ENCODE results near the gene EOLA2. TPM values are rescaled to one million over a fixed set of nuclear protein-coding genes. Genes with fewer than 3 reads are reported as not detected.
A peak's percentile ranks its signal among the peaks of the same experiment; 100 is the strongest.

EOLA2 gene
- total RNA-seq, 1 experiment from 2014 or later = 41.2 TPM

GRCh38 chrX:149938881-149939654 lies 777 bp upstream of the EOLA2 start:
- no peak overlapping the region for H3K4me3 Mint-ChIP-seq
- H3K4me1 Mint-ChIP-seq = 0 out of 2 replicates have a peak, but pooled peaks cover 2% of the 10 kb centered on the region
- ChIA-PET CTCF (interaction anchor here (0.6 to 3.7 kb wide), 24 partner anchors 9 to 753 kb away, joined by 3 to 22 read pairs (median 4); partner anchors contain the start of genes EOLA1, MAGEA8, MAMLD1 and MTM1), POLR2A (interaction anchor here (1.9 kb wide), 1 partner anchor 400 kb away, joined by 6 read pairs; no protein-coding TSS in a partner anchor)
- ATAC-seq (peak; percentile 12), DNase-seq (ENCODE audit: low spot score) (peak; percentile 90)
- H3K27ac Mint-ChIP-seq = no peak overlapping the region
- H3K27me3 Mint-ChIP-seq (ENCODE audit: low read depth) = no peaks in the 10 kb centered on the region
- no peaks in the 10 kb centered on the region for H3K9me3 Mint-ChIP-seq
- H3K36me3 Mint-ChIP-seq = no peaks in the 10 kb centered on the region; the same call in 1 of the 2 replicates
- no peak for TF ChIP-seq SP1 (CRISPR knock-in tag; conservative IDR thresholded peaks at IDR 0.05)
- no peak for TF ChIP-seq CREM (CRISPR knock-in tag; IDR thresholded peaks at IDR 0.05)
- no peak for TF ChIP-seq FOXP1 (CRISPR knock-in tag; IDR thresholded peaks at IDR 0.05; ENCODE audit: borderline replicate concordance)
- no peak for TF ChIP-seq TEAD4 (CRISPR knock-in tag; IDR thresholded peaks at IDR 0.05)
- TF ChIP-seq, protein P1, sequence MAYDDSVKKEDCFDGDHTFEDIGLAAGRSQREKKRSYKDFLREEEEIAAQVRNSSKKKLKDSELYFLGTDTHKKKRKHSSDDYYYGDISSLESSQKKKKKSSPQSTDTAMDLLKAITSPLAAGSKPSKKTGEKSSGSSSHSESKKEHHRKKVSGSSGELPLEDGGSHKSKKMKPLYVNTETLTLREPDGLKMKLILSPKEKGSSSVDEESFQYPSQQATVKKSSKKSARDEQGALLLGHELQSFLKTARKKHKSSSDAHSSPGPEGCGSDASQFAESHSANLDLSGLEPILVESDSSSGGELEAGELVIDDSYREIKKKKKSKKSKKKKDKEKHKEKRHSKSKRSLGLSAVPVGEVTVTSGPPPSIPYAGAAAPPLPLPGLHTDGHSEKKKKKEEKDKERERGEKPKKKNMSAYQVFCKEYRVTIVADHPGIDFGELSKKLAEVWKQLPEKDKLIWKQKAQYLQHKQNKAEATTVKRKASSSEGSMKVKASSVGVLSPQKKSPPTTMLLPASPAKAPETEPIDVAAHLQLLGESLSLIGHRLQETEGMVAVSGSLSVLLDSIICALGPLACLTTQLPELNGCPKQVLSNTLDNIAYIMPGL (CRISPR knock-in tag; IDR thresholded peaks at IDR 0.05) = no peak
- TF ChIP-seq ZNF423 (CRISPR knock-in tag; IDR thresholded peaks at IDR 0.05) = no peak
- no peak for TF ChIP-seq TCF7 (CRISPR knock-in tag; IDR thresholded peaks at IDR 0.05; ENCODE audit: low read depth)
- TF ChIP-seq, protein P2, sequence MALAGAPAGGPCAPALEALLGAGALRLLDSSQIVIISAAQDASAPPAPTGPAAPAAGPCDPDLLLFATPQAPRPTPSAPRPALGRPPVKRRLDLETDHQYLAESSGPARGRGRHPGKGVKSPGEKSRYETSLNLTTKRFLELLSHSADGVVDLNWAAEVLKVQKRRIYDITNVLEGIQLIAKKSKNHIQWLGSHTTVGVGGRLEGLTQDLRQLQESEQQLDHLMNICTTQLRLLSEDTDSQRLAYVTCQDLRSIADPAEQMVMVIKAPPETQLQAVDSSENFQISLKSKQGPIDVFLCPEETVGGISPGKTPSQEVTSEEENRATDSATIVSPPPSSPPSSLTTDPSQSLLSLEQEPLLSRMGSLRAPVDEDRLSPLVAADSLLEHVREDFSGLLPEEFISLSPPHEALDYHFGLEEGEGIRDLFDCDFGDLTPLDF (CRISPR knock-in tag; IDR thresholded peaks at IDR 0.05) = no peak
- no peak for TF ChIP-seq FOXJ3 (CRISPR knock-in tag; IDR thresholded peaks at IDR 0.05; ENCODE audit: borderline replicate concordance)
- no peak for TF ChIP-seq ZNF138 (CRISPR knock-in tag; conservative IDR thresholded peaks at IDR 0.05)
- no peak for TF ChIP-seq KAT7 (CRISPR knock-in tag; IDR thresholded peaks at IDR 0.05; ENCODE audit: borderline replicate concordance)
- no peak for TF ChIP-seq ESRRA (CRISPR knock-in tag; IDR thresholded peaks at IDR 0.05; ENCODE audit: borderline replicate concordance)
- TF ChIP-seq ATF6 (CRISPR knock-in tag; IDR thresholded peaks at IDR 0.05) = no peak
- TF ChIP-seq MYBL2 (CRISPR knock-in tag; IDR thresholded peaks at IDR 0.05) = no peak
- TF ChIP-seq, protein P3, sequence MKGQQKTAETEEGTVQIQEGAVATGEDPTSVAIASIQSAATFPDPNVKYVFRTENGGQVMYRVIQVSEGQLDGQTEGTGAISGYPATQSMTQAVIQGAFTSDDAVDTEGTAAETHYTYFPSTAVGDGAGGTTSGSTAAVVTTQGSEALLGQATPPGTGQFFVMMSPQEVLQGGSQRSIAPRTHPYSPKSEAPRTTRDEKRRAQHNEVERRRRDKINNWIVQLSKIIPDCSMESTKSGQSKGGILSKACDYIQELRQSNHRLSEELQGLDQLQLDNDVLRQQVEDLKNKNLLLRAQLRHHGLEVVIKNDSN (CRISPR knock-in tag; IDR thresholded peaks at IDR 0.05) = no peak
- TF ChIP-seq AFF4 (CRISPR knock-in tag; IDR thresholded peaks at IDR 0.05; ENCODE audit: borderline replicate concordance) = no peak
- TF ChIP-seq NR2C2 (CRISPR knock-in tag; IDR thresholded peaks at IDR 0.05) = no peak
- TF ChIP-seq, protein P4, sequence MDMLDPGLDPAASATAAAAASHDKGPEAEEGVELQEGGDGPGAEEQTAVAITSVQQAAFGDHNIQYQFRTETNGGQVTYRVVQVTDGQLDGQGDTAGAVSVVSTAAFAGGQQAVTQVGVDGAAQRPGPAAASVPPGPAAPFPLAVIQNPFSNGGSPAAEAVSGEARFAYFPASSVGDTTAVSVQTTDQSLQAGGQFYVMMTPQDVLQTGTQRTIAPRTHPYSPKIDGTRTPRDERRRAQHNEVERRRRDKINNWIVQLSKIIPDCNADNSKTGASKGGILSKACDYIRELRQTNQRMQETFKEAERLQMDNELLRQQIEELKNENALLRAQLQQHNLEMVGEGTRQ (CRISPR knock-in tag; IDR thresholded peaks at IDR 0.05) = no peak

Measured in WTC11 (cell line).